HG02798 (cell line): ENCODE data around the gene NUTF2.
A peak's percentile ranks its signal among the peaks of the same experiment; 100 is the strongest.
"Not testable (repeated sequence)": the region's sequence is repeated elsewhere in the genome, so short reads cannot be mapped to it uniquely, and the experiment has no call there.

Experiments used
- ATAC-seq: cut with Tn5 transposase; IDR thresholded peaks from one replicate; pipeline ENCODE4 v1.9.1; 2021; ENCODE audit warnings: mild to moderate bottlenecking; ENCODE audit not compliant: unreplicated experiment, poor library complexity

The NUTF2 gene

DNA sequence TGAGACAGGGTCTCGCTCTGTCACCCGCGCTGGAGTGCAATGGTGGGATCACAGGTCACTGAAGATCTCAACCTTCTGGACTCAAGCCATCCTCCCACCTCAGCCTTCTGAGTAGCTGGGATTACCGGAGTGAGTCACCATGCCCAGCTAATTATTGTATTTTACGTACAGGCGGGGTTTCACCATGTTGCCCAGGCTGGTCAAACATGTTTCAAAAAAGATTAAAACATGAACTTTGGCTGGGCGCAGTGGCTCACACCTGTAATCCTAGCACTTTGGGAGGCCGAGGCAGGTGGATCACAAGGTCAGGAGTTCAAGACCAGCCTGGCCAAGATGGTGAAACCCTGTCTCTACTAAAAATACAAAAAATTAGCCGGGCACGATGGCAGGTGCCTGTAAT, 9.5 kb upstream of the NUTF2 start:
- ATAC-seq, result not testable (repeated sequence)

DNA sequence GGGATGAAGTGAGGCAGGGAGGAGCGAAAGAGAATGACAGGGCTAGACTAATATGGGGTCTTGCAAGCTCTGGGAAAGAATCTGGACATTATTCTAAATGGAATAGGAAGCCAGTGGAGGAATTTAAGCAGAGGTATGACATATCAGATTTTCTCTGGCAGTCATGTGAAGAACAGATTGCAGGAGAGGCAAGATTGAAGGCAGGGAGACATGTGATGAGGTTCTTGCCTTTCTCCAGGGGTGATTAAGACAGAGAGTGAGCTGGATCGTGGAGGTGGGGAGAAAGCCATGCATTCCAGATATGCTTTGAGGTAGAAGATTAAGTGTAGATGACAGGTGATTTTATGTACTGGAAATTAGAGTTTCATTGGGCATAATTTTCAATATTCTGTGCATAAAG, 8.9 kb upstream of the NUTF2 start:
- no peak for ATAC-seq

DNA sequence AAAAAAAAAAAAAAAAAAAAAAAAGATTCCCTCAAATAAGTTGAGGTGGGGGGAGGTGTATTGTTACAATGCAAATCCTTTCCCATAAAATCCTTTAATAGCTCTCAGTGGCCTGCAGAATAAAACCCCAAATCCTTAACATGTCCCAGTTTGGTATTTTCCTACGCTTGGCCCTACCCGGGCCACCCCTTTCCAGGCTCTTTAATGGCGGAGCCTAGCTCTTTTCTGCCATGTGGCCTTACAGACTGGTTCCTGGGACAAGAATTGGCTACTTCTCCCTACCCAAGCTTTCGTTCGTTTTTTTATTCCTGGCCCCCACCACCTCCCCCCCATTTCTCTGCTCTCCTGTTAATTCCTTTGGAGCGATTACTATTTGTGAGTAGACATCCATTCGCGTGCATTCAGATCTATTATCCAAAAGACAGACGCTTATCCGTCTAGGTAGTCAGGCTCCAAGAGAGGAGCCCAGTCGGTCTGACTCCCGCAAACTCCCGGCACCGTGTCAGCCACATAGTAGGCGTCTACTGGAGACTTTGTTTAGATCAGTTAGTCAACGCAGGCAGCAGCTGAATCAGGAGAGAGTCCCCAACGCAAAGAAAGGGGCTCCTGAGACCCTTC, 5.4 kb upstream of the NUTF2 start:
- ATAC-seq, result no peak

DNA sequence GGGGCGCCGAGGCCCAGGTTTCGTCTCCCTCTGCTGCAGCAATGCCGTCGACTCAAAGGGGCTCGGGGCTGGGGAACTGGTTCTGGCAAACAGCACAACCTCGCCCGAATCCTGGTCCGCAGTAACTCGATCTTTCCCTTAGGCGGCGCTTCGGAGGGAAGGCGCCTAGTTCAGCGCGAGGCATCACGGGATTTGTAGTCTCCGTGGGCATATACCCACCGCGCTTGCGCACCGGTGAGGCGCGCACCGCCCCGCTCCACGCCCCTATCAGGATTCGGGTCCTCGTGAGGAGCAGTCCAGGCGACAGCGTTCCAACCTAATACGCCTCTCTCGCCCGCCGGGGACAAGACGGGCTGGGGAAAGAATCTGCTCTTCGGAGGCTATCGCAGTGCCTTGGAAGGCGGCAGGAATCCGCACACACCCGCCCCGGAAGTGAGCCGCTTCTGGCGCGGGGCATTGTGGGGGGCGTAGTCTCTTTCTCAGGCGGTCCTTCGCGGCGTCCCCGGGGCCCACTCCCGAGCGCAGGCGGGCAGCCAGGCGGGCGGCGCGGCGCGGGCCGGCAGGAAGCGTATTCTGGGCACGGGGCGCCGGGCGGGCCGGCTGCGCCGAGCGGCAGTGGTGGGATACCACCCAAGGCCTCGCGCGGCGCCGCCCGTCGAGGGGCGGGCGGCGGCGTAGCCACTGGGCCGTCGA, 4.8 kb upstream of the NUTF2 start, which contains the start of gene THAP11:
Gene THAP11 (plus strand): TSS at position 505 of the 693 bp plus-strand sequence. CDS start 235 bp downstream, outside the sequence.
- ATAC-seq, result peak; percentile 63

DNA sequence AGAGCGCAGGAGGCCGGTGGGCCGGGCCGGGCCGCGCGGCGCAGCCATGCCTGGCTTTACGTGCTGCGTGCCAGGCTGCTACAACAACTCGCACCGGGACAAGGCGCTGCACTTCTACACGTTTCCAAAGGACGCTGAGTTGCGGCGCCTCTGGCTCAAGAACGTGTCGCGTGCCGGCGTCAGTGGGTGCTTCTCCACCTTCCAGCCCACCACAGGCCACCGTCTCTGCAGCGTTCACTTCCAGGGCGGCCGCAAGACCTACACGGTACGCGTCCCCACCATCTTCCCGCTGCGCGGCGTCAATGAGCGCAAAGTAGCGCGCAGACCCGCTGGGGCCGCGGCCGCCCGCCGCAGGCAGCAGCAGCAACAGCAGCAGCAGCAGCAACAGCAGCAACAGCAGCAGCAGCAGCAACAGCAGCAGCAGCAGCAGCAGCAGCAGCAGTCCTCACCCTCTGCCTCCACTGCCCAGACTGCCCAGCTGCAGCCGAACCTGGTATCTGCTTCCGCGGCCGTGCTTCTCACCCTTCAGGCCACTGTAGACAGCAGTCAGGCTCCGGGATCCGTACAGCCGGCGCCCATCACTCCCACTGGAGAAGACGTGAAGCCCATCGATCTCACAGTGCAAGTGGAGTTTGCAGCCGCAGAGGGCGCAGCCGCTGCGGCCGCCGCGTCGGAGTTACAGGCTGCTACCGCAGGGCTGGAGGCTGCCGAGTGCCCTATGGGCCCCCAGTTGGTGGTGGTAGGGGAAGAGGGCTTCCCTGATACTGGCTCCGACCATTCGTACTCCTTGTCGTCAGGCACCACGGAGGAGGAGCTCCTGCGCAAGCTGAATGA, 4.0 kb upstream of the NUTF2 start:
- ATAC-seq, result peak; percentile 15

DNA sequence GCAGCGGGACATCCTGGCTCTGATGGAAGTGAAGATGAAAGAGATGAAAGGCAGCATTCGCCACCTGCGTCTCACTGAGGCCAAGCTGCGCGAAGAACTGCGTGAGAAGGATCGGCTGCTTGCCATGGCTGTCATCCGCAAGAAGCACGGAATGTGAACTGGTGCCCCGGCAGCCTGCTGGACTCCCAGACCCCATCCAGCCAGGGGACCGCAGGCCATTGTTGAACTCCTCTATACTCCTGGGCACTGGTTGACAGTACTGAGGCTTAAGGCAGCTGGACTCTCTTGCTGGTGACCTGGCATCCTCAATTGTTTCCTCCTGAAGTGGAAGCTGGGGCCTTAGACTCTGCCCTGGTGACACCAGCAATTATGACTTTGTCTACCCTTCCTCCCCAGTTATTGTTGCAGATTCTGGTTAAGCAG, 3.4 kb upstream of the NUTF2 start:
- ATAC-seq, result no peak

DNA sequence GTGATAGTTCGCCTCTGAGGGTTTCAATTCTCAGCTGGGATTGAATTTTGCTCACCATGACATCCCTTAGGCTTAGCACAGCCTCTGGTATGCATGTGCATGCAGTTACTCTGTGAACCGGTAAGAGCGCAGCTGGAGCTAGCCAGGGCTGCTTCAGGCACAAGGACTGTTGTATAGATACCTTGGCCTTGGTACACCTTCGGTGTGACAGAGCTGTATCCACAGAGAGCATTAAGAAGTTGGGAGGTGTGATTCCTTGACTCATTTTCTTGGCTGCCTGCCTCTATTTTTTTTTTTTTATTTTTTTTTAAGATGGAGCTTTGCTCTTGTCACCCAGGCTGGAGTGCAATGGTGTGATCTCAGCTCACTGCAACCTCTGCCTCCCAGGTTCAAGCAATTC, 2.2 kb upstream of the NUTF2 start:
- no peak for ATAC-seq

DNA sequence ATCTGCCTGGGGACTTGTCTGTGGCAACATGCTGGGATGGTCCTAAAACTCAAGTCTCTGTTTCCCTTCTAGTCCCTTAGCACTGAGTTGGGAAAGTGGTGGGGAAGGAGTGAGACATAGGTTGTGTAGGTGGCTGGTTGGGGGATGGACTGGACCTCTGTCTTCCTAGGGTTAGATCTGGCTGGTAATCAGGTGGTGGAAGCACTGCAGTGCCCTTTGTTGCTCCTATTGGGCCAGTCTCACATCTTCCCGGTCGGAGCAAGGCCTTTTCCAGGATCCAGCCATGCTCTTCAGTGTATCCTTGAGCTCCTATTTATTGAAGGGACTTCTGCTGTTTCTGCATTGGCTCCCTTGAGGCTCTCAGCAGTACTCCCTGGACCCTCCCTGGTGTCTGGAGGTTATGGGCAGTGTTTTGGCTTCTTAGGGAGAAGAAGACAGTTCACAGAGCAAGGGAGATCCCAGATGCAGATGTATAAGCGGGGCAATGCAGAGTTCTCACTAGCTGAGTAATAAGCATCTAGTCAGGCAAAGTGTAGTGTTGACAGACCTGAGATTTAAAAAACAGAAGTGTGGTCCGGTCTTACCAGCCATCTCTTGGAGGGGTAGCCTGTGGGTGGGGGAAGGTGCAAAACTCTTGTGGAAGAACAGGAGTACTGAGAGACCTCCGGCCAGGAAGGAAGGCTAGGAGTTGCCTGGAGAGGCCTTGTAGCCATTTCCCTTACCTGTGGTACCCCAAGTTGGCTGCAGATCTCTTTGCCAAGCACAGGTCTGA, 1.3 kb upstream of the NUTF2 start:
- no peak for ATAC-seq

DNA sequence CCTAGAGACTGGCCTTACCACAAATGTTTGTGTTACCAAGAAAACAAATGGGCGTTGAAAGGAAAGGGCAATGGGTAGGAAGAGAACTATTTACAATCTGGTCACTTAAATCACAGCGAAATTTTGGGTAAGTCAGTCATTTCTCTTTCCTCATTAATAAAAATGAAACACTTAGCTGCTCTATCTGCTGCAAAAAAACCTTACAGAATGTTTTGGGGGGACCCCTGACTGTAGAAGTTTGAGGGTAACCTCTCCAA, 742 bp upstream of the NUTF2 start:
- no peak for ATAC-seq

DNA sequence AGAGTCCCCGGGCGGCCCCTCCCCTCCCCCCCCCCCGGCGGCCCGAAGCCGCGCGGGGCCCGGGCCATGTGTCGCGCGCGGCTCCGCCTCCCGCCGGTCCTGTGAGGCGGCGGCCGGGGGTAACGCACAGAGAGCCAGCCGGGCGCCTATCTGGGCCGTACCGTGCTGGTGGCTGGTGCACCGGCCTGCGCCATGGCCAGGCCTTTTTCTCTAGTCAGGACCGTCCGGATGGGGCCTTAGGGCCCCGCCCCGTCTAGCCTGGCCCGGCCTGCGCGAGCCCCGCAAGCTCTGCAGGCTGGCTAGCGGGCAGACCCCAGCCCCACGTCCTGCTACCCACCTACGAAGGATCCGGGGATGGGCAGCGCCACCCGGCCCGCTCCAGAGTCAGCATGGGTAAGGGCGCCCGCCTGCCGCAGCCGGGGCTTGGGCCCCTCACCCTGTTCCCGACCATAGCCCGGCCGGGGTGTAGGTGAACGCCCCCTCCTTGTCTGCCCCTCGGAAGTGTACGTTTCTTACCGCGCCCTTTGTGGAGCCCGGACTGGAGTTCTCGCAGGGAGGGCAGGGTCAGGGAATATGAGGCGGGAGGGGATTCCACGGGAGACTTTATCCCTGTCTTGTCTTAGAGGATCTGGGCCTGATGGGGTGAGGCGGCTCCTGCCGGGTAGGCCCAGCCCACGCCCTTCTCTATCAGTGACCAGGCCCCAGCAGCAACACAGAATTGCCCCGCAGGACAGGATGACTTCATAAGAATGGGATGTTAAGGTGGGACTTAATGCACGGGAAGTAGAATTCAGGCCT, 530 bp downstream of the NUTF2 start, which contains the start of gene CENPT:
Gene CENPT (minus strand): TSS at position 630 of the 798 bp plus-strand sequence. CDS start 13,834 bp downstream, outside the sequence.
- peak; percentile 39 for ATAC-seq

DNA sequence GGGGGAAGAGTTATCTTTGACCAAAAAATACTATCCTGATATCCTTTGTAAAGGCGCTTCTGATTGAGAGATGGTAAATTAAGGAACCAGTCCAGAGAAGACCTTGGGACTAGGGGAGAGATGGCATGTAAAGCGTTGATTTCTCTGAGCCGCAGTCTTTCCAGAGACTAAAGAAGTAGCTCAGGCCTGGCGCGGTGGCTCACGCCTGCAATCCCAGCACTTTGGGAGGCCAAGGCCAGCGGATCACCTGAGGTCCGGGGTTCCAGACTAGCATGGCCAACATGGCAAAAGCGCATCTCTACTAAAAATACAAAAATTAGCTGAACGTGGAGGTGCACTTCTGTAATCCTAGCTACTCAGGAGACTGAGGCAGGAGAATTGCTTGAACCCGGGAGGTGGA, 1.4 kb downstream of the NUTF2 start:
- ATAC-seq, result no peak

DNA sequence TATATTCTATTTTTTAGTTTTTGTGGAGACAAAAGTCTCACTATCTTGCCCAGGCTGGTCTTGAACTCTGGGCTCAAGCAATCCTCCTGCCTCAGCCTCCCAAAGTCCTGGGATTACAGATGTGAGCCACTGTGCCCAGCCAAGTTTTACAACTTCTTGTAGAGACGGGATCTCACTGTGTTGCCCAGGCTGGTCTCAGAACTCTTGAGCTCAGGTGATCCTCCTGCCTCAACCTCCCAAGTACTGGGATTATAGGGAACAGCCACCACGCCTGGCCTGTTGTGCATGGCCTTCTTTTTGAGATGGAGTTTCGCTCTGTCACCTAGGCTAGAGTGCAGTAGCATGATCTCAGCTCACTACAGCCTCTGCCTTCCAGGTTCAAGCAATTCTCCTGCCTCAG, 6.9 kb downstream of the NUTF2 start:
- no peak for ATAC-seq

DNA sequence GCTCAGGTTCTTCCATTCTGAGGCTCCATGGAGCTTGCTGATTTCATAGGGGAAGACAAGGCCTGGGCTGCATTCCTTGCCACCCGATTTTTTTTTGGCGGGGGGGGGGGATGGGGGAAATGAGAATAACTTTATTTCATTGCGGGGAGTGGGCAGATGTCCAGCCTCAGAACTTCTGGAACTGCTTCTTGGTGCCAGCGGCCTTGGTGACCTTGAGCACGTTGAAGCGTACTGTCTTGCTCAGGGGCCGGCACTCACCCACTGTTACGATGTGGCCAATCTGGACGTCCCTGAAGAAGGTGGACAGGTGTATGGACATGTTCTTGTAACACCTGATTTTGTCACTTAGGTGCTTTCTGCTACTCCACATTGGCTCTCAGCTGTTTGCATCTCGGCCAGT, 9.1 kb downstream of the NUTF2 start:
- ATAC-seq, result no peak

DNA sequence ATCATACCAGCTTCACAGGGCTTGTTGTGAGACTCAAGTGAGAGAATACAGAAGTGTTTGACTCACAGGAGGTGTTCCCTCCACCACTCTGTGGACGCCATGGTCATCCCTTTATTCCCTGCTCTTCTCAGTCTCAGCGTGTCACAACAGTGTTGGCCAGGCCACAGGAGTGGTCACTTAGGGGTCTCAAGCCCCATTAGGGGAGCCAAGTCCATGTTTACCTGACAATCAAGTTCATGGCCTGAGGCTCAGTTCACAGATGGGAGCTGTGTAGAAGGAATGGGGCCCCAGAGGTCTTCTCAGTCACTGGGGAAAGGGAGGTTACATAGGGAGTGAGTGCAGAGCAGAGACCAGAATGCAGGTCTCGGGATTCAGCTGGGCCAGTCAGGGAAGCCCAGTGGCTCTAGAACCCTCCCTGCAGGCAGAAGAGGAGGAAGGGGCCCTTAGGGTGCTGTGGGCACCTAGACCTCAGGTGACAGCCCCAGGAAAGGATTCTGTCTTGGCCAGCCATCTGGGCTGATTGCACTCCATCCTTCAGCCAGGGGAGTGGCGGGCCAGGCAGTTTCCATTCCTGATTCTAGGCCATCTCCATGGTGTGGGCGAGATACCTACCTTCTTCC, 10.3 kb downstream of the NUTF2 start:
- no peak for ATAC-seq

DNA sequence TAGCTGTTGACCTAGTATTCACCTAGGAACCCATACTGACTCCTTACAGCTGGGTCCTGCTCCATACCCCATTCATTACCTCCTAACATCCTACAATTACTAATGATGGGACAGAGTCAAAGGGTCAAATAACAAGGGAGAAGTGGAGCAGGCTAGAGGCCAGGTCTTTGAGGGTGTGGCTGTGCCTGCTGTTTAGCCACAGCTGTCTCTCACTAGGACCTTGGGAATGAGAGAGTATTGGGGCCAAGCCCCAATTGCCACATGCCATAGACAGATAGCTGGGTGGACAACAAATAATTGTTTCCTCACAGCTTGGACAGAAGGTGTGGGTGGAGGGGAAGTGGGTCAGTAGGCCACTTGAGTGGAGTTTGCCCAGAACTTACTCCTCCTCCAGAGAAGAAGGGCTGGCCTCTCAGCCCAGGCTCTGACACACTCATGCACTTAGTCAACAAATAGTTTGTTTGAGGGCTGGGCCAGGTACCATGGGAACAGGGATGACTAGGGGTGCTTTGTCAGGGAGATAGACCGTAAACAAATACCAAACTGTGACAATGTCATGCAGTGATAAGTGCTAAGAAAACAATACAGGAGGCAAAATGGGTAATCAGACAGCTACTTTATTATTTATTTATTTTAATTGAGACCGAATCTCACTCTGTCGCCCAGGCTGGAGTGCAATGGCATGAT, 11.0 kb downstream of the NUTF2 start:
- ATAC-seq, result no peak

DNA sequence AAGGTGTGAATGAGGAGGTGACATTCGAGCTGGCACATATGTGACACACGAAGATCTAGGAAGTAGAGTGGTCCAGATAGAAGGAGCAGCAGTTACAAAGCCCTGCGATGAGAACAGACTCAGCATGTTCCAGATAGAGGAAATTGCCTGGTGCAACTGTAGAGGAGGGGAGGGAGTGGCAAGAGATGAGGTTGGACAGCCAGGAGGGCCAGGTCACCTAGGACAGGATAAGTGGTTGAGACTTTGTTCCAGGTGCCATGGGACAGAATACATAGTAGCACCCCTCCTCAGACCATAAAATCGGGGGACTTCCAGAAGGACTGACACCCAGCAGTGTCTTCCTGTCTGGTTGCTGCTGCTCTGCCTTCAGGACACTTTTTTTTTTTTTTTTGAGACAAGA, 11.8 kb downstream of the NUTF2 start:
- no peak for ATAC-seq

DNA sequence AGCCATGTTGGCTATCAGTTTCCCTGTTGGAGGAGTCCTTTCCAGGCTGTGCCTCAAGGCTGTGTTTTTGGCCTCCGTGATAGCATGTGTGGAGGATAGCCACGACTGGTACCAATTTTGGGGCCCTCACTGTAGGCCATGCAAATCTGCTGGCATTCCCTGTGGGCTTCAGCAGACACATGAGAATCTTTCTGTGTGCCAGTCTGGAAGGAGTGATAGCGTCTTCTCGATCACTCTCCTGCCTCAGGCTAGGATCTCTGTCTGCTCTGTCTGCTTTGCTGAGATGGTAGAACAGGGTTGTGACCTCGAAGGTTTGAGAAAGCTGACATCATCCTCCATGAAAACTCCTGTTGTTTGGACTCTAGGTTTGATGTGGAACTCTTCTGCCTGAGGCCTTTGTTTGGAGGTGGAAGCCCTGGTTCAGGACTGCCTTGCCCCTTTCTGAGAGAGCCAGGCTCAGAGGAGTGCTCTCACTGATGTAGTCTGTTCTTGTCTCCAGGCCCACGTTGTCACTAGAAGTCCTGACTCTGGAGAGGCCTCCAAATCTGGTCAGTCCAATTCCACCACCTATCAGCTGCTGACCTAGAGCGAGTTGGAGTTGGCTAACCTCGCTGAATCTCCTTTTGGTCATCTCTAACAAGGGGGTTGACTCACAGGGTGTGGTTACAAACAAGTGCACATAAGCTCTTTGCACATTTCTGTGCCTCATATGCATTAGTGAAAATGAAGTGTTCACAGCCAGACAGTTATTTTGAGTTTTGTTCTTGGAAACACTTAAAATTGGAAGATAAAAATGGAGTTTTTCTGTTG, 14.1 kb downstream of the NUTF2 start:
- no peak for ATAC-seq

DNA sequence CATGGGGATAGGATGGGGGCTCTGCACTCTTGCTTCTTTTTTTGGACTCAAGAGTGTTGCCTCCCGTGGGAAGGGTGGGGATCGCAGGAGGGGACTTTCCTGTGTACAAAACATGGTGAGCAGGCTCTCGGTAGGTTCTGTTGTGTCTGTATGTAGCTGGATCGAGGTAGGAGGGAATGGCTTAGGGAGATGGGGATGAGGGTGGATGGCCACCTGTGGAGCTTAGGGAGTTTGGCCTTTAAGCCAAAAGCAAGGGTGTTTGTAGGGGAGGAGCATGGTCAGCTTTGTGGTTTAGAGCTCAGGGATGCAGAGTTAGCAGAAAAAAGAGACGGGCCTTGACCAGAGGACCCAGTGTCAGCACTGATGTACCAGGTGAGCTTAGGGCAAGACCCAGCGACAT, 15.1 kb downstream of the NUTF2 start:
- no peak for ATAC-seq
